ENCODE measurements around the gene GJC3. TPM values are rescaled to one million over a fixed set of nuclear protein-coding genes. Genes with fewer than 3 reads are reported as not detected.

Gene GJC3
- total RNA-seq, 2 donors from 2014 or later, result 1.2 to 3.2 TPM

DNA sequence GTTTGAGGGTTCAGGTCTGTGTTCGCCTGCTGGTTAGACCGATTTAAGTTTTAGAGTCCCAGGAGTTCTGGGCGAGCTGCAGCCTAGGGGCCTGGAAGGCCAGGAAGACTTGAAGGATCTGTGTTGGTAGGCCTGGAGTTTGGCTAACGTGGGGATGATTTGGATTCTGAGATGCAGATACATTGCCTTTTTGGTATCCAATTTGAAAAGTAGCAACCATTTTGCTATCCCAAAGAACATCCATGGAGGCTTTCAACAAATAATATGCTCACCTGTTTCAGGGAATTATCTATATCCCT, 9.7 kb downstream of the GJC3 start:
- 45% methylated on average over 4 of the region's 4 CpGs for WGBS
- Histone ChIP-seq H3K4me1 (replicated peaks) (no peaks in the 10 kb centered on the region), H3K9me3 (no peaks in the 10 kb centered on the region), H3K27me3 (replicated peaks; ENCODE audit: insufficient read depth) (no peaks in the 10 kb centered on the region), H3K27ac (peak overlapping the region; percentile 91 to 92), H3K4me3 (peak overlapping the region; percentile 71 to 89), H3K36me3 (no peaks in the 10 kb centered on the region)
- no peak for TF ChIP-seq POLR2A (IDR thresholded peaks at IDR 0.05)
- TF ChIP-seq POLR2AphosphoS5 (IDR thresholded peaks at IDR 0.05), result no peak
- TF ChIP-seq, protein P1, sequence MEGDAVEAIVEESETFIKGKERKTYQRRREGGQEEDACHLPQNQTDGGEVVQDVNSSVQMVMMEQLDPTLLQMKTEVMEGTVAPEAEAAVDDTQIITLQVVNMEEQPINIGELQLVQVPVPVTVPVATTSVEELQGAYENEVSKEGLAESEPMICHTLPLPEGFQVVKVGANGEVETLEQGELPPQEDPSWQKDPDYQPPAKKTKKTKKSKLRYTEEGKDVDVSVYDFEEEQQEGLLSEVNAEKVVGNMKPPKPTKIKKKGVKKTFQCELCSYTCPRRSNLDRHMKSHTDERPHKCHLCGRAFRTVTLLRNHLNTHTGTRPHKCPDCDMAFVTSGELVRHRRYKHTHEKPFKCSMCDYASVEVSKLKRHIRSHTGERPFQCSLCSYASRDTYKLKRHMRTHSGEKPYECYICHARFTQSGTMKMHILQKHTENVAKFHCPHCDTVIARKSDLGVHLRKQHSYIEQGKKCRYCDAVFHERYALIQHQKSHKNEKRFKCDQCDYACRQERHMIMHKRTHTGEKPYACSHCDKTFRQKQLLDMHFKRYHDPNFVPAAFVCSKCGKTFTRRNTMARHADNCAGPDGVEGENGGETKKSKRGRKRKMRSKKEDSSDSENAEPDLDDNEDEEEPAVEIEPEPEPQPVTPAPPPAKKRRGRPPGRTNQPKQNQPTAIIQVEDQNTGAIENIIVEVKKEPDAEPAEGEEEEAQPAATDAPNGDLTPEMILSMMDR (IDR thresholded peaks at IDR 0.05), result peak in 1 of 4 experiments; percentile 5
- intact Hi-C loops (cut with DNase I), result loop anchor here (10.0 kb wide), 2 partner anchors 305 to 365 kb away; partner anchors contain the start of genes FAM200A, ZNF655 and ZSCAN25
- no peak for DNase-seq (ENCODE audit: low spot score)

GRCh38 chr7:99918959-99919813, 10.2 kb downstream of the GJC3 start, which contains the start of gene TRIM4:
TSS of gene TRIM4 (minus strand) at chr7:99919530. CDS start at chr7:99919401, 129 bp downstream.
- intact Hi-C loops (cut with DNase I), result loop anchor here (10.0 kb wide), 1 partner anchor 364 kb away; the partner anchor contains the start of genes FAM200A and ZNF655
- H3K9me3 ChIP-seq, result no peaks in the 10 kb centered on the region
- no peaks in the 10 kb centered on the region for H3K27me3 ChIP-seq (replicated peaks; ENCODE audit: insufficient read depth)
- WGBS, result under 1% methylated on average over 80 of the region's 81 CpGs
- DNase-seq (ENCODE audit: low spot score), result peak; percentile 85
- H3K27ac ChIP-seq, result peak within 1 kb of the TSS; percentile 91 to 92
- no peaks in the 10 kb centered on the region for H3K36me3 ChIP-seq
- TF ChIP-seq POLR2AphosphoS5 (IDR thresholded peaks at IDR 0.05) (peak; percentile 95), POLR2A (IDR thresholded peaks at IDR 0.05) (peak; percentile 76)
- TF ChIP-seq, protein P1 (IDR thresholded peaks at IDR 0.05), result peak in 3 of 4 experiments; percentile 20 to 51 (median 42)
- peak within 1 kb of the TSS; percentile 71 to 89 for H3K4me3 ChIP-seq
- no peaks in the 10 kb centered on the region for H3K4me1 ChIP-seq (replicated peaks)

- TF ChIP-seq, protein P1 (IDR thresholded peaks at IDR 0.05), result no peak
- TF ChIP-seq POLR2AphosphoS5 (IDR thresholded peaks at IDR 0.05) (no peak), POLR2A (IDR thresholded peaks at IDR 0.05) (no peak)
- intact Hi-C loops (cut with DNase I), result loop anchor here (5.0 to 10.0 kb wide), 2 partner anchors 81 to 356 kb away; partner anchors contain the start of genes FAM200A and ZNF655
- H3K36me3 ChIP-seq, result peaks cover 0 to 5% of the 10 kb centered on the region in 2 donors
- DNase-seq (ENCODE audit: low spot score), result no peak
- no peak overlapping the region for H3K27ac ChIP-seq
- no peak overlapping the region for H3K4me3 ChIP-seq
- no peaks in the 10 kb centered on the region for H3K9me3 ChIP-seq
- no peaks in the 10 kb centered on the region for H3K27me3 ChIP-seq (replicated peaks; ENCODE audit: insufficient read depth)
- WGBS, result 91% methylated on average over 2 of the region's 2 CpGs
- H3K4me1 ChIP-seq (replicated peaks), result no peaks in the 10 kb centered on the region
Observed at GRCh38 chr7:99910976-99911375, 18.4 kb downstream of the GJC3 start.

DNA sequence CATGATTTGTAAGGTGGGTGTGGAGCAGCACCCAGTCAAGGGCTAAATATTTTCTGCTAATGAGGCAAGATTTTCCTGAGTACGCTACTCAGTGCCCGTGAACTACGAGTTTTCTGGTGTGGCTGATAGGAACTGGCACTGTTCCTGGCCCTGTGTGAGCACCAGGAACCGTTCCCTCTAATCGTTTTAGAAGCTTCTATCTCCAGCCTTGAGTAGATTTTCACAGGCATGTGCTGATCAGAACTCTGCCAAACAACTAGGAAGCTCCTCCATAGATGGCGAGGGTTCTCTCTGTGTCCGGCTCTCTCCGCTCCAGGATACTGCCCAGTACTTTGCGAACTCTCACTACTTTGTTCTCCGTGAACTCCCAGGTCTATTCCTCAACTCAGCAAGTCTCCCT, 27.8 kb downstream of the GJC3 start:
- TF ChIP-seq, protein P1 (IDR thresholded peaks at IDR 0.05), result no peak
- no peak for TF ChIP-seq POLR2A (IDR thresholded peaks at IDR 0.05)
- TF ChIP-seq POLR2AphosphoS5 (IDR thresholded peaks at IDR 0.05), result no peak
- no peaks in the 10 kb centered on the region for H3K4me1 ChIP-seq (replicated peaks)
- WGBS, result 98% methylated on average over 10 of the region's 10 CpGs
- DNase-seq (ENCODE audit: low spot score), result no peak
- intact Hi-C loops (cut with DNase I), result no loop called here
- no peak overlapping the region for H3K27ac ChIP-seq
- no peaks in the 10 kb centered on the region for H3K27me3 ChIP-seq (replicated peaks; ENCODE audit: insufficient read depth)
- no peaks in the 10 kb centered on the region for H3K9me3 ChIP-seq
- H3K36me3 ChIP-seq, result peaks cover 0 to 5% of the 10 kb centered on the region in 2 donors
- no peak overlapping the region for H3K4me3 ChIP-seq
